ENCODE data around the gene MAL. TPM values are rescaled to one million over a fixed set of nuclear protein-coding genes. Genes with fewer than 3 reads are reported as not detected.

Gene MAL
- 0.80 TPM in 1 of 2 replicates, not detected in the other for total RNA-seq (2014; rRNA removed; shearing (Covaris generic))

GRCh38 chr2:95025406-95026319 lies at the start of gene MAL:
MAL (plus strand) TSS chr2:95025708; CDS start chr2:95025793, 85 bp downstream.
- peak within 1 kb of the TSS; percentile 29 for H3K4me3 ChIP-seq (ENCODE audit: insufficient read depth, low read depth, low read length)
- no peaks in the 10 kb centered on the region for H3K36me3 ChIP-seq (replicated peaks; ENCODE audit: control insufficient read depth, insufficient read depth, low read length)
- H3K27me3 ChIP-seq (ENCODE audit: control insufficient read depth, insufficient read depth, low read length): peaks cover 64% of the 10 kb centered on the region
- DNase-seq: peak; percentile 91

- Histone ChIP-seq H3K4me3 (ENCODE audit: insufficient read depth, low read depth, low read length) (no peak overlapping the region), H3K27me3 (ENCODE audit: control insufficient read depth, insufficient read depth, low read length) (no peaks in the 10 kb centered on the region), H3K36me3 (replicated peaks; ENCODE audit: control insufficient read depth, insufficient read depth, low read length) (no peaks in the 10 kb centered on the region)
- no peak for DNase-seq
Measured at GRCh38 chr2:94977826-94978225, 47.7 kb upstream of the MAL start.

GRCh38 chr2:94978917-94979316 lies 46.6 kb upstream of the MAL start:
- Histone ChIP-seq H3K4me3 (ENCODE audit: insufficient read depth, low read depth, low read length) (no peak overlapping the region), H3K27me3 (ENCODE audit: control insufficient read depth, insufficient read depth, low read length) (no peaks in the 10 kb centered on the region), H3K36me3 (replicated peaks; ENCODE audit: control insufficient read depth, insufficient read depth, low read length) (no peaks in the 10 kb centered on the region)
- no peak for DNase-seq

- no peak overlapping the region for H3K4me3 ChIP-seq (ENCODE audit: insufficient read depth, low read depth, low read length)
- H3K36me3 ChIP-seq (replicated peaks; ENCODE audit: control insufficient read depth, insufficient read depth, low read length): no peaks in the 10 kb centered on the region
- DNase-seq: no peak
- H3K27me3 ChIP-seq (ENCODE audit: control insufficient read depth, insufficient read depth, low read length): no peaks in the 10 kb centered on the region
Measured at GRCh38 chr2:94979406-94980375, 45.8 kb upstream of the MAL start.

GRCh38 chr2:94980406-94980805 lies 45.1 kb upstream of the MAL start:
- no peaks in the 10 kb centered on the region for H3K27me3 ChIP-seq (ENCODE audit: control insufficient read depth, insufficient read depth, low read length)

GRCh38 chr2:94982156-94982555 lies 43.4 kb upstream of the MAL start:
- DNase-seq: no peak
- Histone ChIP-seq H3K27me3 (ENCODE audit: control insufficient read depth, insufficient read depth, low read length) (no peaks in the 10 kb centered on the region), H3K4me3 (ENCODE audit: insufficient read depth, low read depth, low read length) (no peak overlapping the region), H3K36me3 (replicated peaks; ENCODE audit: control insufficient read depth, insufficient read depth, low read length) (no peaks in the 10 kb centered on the region)

More at GRCh38 chr2:94980406-94980805, 45.1 kb upstream of the MAL start:
- no peak overlapping the region for H3K4me3 ChIP-seq (ENCODE audit: insufficient read depth, low read depth, low read length)
- H3K36me3 ChIP-seq (replicated peaks; ENCODE audit: control insufficient read depth, insufficient read depth, low read length): no peaks in the 10 kb centered on the region
- no peak for DNase-seq

- H3K36me3 ChIP-seq (replicated peaks; ENCODE audit: control insufficient read depth, insufficient read depth, low read length): no peaks in the 10 kb centered on the region
- H3K4me3 ChIP-seq (ENCODE audit: insufficient read depth, low read depth, low read length): no peak overlapping the region
- no peak for DNase-seq
- no peaks in the 10 kb centered on the region for H3K27me3 ChIP-seq (ENCODE audit: control insufficient read depth, insufficient read depth, low read length)
Measured at GRCh38 chr2:94982675-94983074, 42.8 kb upstream of the MAL start.

GRCh38 chr2:94984964-94985575 lies 40.4 kb upstream of the MAL start:
- Histone ChIP-seq H3K4me3 (ENCODE audit: insufficient read depth, low read depth, low read length) (no peak overlapping the region), H3K36me3 (replicated peaks; ENCODE audit: control insufficient read depth, insufficient read depth, low read length) (no peaks in the 10 kb centered on the region), H3K27me3 (ENCODE audit: control insufficient read depth, insufficient read depth, low read length) (no peaks in the 10 kb centered on the region)
- DNase-seq: no peak

DNA sequence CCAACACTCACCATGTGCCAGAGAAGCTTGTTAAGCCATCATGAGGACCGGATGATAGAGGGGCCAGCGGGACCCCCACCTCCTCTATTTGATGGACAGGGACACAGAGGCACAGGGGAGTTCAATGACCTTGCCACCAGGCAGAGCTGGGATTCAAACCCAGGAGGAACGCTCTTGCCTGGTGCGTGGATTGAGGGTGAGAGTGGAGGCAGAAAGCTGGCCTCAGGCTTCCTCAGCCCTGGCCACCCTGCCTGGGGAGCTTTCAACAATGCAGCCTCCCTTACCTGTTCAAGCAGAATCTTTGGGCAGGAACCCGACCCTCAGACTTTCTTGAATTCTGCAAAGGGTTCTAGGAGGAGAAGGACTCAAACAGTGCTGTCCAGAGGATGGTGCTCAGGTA lies 39.9 kb upstream of the MAL start:
- Histone ChIP-seq H3K36me3 (replicated peaks; ENCODE audit: control insufficient read depth, insufficient read depth, low read length) (no peaks in the 10 kb centered on the region), H3K4me3 (ENCODE audit: insufficient read depth, low read depth, low read length) (no peak overlapping the region), H3K27me3 (ENCODE audit: control insufficient read depth, insufficient read depth, low read length) (no peaks in the 10 kb centered on the region)
- DNase-seq: no peak

GRCh38 chr2:94986392-94986963 lies 39.0 kb upstream of the MAL start:
- Histone ChIP-seq H3K36me3 (replicated peaks; ENCODE audit: control insufficient read depth, insufficient read depth, low read length) (no peaks in the 10 kb centered on the region), H3K27me3 (ENCODE audit: control insufficient read depth, insufficient read depth, low read length) (no peaks in the 10 kb centered on the region)
- peak; percentile 85 for DNase-seq

GRCh38 chr2:94987074-94988020 lies 38.2 kb upstream of the MAL start:
- no peak for DNase-seq
- Histone ChIP-seq H3K27me3 (ENCODE audit: control insufficient read depth, insufficient read depth, low read length) (no peaks in the 10 kb centered on the region; the same call in 1 of the 2 replicates), H3K4me3 (ENCODE audit: insufficient read depth, low read depth, low read length) (no peak overlapping the region), H3K36me3 (replicated peaks; ENCODE audit: control insufficient read depth, insufficient read depth, low read length) (no peaks in the 10 kb centered on the region)

More at GRCh38 chr2:94986392-94986963, 39.0 kb upstream of the MAL start:
- H3K4me3 ChIP-seq (ENCODE audit: insufficient read depth, low read depth, low read length): no peak overlapping the region

GRCh38 chr2:94990956-94991355 lies 34.6 kb upstream of the MAL start:
- H3K36me3 ChIP-seq (replicated peaks; ENCODE audit: control insufficient read depth, insufficient read depth, low read length): no peaks in the 10 kb centered on the region
- no peaks in the 10 kb centered on the region; the same call in 1 of the 2 replicates for H3K27me3 ChIP-seq (ENCODE audit: control insufficient read depth, insufficient read depth, low read length)
- DNase-seq: no peak
- no peak overlapping the region for H3K4me3 ChIP-seq (ENCODE audit: insufficient read depth, low read depth, low read length)

GRCh38 chr2:94992360-94992759 lies 33.1 kb upstream of the MAL start:
- no peaks in the 10 kb centered on the region; the same call in none of the 2 replicates for H3K27me3 ChIP-seq (ENCODE audit: control insufficient read depth, insufficient read depth, low read length)
- H3K4me3 ChIP-seq (ENCODE audit: insufficient read depth, low read depth, low read length): no peak overlapping the region
- no peaks in the 10 kb centered on the region for H3K36me3 ChIP-seq (replicated peaks; ENCODE audit: control insufficient read depth, insufficient read depth, low read length)
- no peak for DNase-seq
